ENCODE results near the gene KCTD5.

GRCh38 chr16:2737238-2737605, 54.9 kb downstream of the KCTD5 start:
- no peak for TF ChIP-seq CTCF (IDR thresholded peaks at IDR 0.05)
- no peak for TF ChIP-seq POLR2AphosphoS5 (IDR thresholded peaks at IDR 0.05)
- TF ChIP-seq EP300 (IDR thresholded peaks at IDR 0.05) = no peak
- no peak for TF ChIP-seq POLR2A (IDR thresholded peaks at IDR 0.05)

All from sigmoid colon (tissue), 4 donors.